Activated effector memory CD4-positive, alpha-beta T cell treated with Interleukin-2 at 50 U/mL for 16 hours (primary cell): ENCODE results near the gene TMEM151A.
A peak's percentile ranks its signal among the peaks of the same experiment; 100 is the strongest.

Experiments
- DNase-seq: peaks from one replicate; pipeline ENCODE4 v3.0.0-alpha.2; 2020

The TMEM151A gene

DNA sequence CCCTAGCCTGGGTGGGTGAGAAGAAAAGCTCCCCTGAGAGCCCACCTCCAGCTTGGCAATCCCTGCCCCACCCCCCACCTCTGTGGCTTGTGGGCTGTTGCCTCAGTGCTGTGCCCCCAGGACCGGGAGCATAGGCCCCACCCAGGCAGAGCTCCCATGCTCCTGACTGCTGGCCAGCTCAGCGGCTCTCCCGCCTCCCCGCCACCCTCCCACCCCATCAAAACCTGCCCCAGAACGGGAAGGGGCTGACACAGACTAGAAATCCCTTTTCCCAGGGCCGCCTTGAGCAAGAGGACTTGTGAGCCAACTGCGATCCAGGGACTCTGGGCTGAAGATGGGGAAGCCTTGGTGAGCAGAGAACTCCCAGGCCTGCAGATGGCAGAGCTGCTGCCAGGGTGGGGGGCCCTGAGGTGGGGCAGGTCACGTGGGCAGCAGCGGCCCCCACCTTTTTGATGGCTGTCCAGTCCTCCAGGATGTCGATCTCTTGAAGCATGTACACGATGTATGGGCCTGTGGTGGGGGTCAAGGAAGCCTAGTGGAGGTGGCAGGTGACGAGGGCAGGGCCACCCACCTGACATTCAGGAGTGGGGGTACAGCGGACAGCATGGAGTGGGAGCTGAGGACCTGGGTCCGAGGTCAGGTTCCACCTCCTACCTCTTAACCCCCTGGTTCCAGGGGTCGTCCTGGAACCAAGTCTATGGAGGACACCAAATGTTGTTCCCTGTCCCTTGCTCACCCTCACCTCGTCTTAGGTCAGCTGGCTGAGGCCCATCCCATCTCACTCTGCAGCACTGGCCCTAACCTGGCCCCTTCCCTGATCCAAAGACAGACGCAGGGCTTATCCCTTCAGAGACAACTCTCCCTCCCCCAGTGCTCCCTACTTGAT, 46.8 kb downstream of the TMEM151A start:
- no peak for DNase-seq

DNA sequence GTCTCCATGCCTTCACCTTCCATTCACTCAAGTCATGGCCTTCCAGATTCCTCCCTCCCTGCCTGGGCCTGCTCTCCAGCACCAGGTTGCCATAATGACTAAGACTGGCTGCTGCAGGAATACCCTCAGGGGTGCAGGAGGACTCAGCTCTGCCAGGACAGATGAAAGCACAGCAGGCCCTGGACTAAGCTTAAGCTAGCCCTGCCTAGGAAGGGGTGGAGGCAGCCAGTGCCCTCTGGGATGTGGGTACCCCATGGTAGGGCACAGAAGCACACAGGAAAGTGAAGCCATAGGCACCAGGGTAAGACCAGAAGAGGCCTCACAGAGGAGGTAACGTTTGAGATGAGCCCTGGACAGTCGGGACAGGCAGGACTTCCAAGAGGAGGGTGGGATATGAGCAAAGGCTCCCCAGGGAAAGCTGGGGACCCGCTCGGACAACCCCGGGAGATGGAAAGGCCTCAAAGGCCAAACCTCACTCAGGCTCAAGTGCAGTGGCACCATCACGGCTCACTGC, 47.5 kb downstream of the TMEM151A start:
- no peak for DNase-seq

DNA sequence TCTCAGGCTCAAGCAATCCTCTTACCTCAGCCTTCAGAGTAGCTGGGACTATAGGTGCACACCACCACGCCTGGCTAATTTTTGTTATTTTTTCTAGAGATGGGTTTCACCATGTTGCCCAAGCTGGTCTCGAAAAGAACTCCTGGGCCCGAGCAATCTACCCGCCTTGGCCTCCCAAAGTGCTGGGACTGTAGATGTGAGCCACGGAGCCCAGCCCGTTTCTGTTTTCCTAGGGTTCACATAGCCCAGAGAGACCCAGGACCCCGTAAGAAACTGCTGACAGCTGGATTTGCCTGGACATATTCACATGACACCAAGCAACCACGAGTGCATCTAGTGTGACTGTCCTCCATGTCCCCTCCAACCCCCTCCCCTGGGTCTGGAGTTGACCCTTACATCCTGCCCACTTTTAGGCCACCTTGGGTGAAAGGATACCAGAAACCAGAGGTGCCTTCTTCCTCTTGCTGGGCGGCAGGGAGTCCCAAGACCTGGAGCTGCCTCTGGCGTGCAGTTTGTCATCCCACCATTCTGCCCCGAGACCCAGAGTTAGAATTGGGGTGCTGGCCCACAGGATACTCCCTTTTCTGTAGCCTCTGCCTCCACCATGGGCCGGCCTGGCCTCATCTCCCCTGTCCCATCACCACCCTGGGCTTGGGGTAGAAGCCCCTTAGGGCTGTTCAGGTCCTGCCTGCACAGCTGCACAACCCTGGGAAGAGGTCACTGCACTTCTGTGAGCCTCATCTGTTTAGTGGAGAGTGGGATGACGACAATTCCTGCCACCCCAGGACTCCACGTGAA, 48.2 kb downstream of the TMEM151A start:
- no peak for DNase-seq

DNA sequence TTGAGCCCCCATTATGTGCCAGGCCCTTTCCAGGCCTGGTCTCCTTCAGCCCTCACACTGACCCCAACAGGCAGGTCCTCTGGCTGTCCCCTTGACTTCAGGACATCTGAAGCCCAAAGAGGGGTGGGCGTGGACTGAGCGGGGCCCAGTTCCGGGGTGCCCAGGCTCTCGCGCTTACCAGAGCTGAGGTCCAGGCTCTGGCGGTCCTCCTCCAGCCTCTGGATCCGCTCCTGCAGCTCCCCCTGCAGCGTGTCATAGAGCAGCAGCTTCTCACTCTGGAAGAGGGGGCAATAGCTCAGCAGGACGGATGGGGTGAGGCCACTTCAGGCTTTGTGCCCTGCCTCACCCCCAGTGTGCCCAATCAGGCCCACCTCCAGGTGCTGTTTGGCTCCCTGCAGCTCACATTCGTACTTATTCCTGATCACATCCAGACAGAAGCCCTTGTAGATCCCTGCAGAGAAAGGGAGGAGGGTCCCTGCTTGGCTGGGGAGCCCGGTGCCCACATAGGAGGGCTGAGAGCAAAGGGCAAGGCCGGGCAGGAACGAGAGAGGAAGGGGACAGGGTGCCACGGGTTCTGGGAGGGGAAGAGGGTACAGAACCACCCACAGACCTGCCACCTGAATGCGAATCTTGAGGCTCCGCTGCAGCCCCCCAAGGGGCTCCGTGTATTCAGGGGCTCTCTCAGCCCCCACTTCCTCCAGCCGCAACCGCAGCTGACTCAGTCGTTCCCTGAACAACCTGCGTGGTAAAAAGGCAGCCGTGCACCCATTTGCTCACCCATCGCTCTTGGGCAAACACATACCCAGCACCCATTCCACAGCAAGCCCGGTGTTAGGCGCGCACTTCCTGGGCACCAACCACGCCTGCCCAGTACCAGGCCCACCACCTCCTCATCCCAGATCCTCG, 49.2 kb downstream of the TMEM151A start:
- no peak for DNase-seq

DNA sequence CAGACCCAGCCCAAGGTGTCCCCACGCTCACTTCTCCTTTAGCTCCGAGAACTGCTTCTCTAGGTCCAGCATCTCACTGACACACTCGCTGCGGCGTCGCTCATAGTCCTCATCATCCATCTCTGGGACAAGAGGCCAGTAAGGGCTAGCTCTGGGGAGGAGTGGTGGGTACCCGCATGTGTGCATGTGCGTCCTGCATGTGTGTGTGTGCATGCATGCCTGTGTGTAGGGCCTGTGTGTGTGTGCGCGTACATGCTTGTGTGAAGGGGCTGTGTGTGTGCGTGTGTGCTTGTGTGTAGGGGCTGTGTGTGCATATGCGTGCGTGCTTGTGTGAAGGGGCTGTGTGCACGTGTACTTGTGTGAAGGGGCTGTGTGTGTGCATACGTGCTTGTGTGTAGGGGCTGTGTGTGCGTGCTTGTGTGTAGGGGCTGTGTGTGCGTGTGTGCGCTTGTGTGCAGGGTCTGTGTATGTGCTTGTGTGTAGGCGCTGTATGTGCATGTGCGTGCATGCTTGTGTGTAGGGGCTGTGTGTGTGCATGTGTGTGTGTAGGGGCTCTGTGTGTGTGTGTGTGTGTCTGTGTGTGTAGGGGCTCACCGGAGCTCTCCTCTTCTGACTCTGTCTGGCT, 49.9 kb downstream of the TMEM151A start:
- DNase-seq, result no peak

DNA sequence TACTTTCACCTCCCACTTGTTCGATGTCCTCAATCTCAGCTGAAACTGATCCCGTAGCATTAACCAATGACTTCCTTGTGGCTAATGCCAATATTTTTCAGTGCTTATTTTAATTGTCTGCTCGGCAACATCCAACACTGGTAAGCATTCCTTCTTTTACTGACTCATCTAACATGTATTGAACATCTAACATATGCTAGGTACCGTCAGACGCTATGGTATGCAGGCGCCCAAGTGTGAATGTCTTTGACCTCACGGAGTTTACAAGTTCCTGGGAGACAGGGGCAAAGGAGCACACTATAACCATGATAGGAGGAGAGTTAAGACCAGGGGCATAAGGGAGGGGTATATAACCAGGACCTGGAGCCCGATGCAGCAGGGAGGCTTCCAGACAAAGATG, 51.5 kb downstream of the TMEM151A start:
- DNase-seq, result no peak

DNA sequence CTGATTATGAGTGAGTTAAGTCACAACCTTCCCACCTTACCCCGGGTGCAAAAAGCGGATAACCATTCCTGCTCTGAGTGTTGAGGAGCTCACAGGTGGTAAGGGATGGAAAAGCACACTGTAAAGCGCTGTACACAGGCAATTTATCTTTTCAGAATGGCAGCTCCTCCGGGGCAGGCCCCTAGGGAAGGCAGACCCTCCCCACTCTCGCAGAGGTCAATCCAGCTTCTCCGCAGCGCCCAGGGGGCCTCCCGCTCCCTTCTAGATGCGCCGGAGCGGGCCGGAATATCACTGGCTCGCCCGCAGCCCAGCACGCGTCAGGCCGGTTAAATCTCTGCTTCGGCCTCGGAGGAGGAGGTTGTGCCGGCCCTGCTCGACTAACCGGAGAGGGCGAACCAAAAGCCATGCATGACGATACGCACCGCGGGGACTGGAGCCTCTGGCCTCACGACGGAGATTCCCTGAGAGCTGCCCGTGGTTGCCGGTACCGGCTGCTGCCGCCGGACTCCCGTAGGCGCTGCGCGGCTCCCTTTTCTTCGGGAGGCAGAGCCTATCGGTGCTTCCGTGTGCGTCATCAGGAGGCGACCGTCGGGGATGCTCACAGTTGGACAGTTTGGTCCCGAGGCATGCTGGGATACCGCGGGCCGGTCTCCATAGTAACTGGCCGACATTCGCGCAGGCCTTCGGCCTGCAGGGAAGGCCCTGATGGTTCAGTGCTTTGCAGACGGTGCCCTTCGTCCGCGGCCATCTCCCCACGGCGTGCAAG, 53.0 kb downstream of the TMEM151A start, which contains the start of gene BRMS1:
Gene BRMS1 (minus strand): TSS at position 555 of the 766 bp plus-strand sequence. CDS start 2,870 bp downstream, outside the sequence.
- DNase-seq, result peak; percentile 88

DNA sequence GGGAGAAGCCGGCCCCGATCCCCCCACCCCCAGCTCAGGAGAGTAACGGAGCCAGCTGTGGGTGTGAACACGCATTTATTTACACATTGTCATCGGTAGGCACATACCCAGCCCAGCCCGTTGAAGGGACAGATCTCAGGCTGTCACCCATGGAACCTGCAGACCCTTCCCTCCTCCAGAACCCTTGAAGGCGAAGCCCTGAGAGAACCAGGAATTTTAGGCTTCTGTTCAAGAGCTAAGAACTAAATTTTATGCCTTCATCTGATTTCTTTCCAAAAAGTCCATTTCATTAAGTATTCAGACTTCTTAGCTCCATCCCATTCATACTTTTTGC, 53.6 kb downstream of the TMEM151A start:
- no peak for DNase-seq
